NCI-H2107 (cell line): ENCODE results near the gene DMXL2.
"Not testable (repeated sequence)": the region's sequence is repeated elsewhere in the genome, so short reads cannot be mapped to it uniquely, and the experiment has no call there.

ENCODE experiments used
- DNase-seq: peaks from one replicate; lab custom pipeline; 2025; lab: John Stamatoyannopoulos, UW

DMXL2 gene

DNA sequence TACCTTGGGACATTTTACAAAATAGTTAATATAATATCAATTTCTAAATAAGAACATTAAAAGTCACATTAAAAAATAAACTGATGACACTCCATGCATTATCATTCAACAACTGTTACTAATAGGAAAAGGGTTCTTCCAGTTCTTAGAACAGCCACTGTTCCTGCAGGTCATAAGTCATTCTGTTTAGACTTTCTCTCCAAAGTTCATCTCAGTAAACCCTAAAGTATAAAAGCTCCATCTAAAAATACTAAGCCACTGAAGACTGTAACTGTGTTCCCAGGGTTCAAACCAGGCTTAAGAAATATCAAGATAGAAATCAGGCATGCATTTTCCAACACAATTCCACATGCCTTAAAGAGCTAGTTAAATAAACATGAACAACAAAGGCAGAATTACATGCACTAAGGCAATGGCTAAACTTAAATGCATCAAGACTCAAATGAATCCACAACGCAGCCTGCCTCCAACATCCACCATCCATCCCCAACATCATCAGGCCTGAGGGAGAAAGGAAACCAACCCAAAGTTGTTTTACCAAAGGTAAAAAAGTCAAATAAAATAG, 46.2 kb downstream of the DMXL2 start:
- DNase-seq, result no peak

DNA sequence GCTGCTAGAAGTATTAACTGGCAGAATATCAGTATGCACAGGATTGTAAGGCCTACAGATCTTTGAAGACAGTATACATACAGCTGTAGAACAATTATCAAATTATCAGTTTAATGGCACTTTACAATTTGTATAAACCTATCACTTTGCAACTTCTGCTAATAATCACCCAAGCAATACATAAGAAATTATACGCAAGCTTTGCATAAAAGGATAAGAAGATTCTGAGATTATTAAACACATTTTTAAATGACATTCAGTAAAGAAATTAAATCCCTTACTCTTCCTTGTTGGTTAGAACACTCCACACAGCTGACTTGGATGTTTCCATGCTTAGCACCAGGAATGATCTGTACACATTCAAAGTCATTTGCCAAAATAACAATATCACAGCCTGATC, 46.8 kb downstream of the DMXL2 start:
- no peak for DNase-seq

DNA sequence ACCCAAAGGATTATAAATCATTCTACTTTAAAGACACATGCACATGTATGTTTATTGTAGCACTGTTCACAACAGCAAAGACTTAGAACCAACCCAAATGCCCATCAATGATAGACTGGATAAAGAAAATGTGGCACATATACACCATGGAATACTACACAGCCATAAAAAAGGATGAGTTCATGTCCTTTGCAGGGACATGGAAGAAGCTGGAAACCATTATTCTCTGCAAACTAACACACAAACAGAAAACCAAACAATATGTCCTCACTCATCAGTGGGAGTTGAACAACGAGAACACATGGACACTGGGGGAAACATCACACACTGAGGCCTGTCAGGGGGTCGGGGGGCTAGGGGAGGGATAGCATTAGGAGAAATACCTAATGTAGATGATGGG, 49.2 kb downstream of the DMXL2 start:
- not testable (repeated sequence) for DNase-seq

DNA sequence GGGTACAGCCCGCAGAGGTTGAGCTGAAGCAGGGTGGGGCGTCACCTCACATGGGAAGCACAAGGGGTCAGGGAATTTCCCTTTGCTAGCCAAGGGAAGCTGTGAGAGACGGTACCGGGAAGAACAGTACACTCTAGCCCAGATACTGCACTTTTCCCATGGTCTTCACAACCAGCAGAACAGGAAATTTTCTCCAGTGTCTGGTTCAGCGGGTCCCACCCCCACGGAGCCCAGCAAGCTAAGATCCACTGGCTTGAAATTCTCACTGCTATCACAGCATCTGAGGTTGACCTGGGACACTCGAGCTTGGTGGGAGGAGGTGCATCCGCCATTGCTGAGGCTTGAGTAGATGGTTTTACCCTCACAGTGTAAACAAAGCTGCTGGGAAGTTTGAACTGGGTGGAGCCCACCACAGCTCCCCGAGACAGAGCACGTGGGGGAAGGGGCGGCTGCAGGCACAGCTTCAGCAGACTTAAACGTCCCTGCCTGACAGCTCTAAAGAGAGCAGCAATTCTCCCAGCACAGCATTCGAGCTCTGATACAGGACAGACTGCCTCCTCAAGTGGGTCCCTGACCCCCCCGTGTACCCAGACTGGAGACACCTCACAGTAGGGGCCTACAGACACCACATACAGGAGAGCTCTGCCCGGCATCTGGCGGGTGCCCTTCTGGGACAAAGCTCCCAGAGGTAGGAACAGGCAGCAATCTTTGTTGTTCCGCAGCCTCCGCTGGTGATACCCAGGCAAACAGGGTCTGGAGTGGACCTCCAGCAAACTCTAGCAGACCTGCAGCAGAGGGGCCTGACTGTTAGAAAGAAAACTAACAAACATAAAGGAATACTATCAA, 53.4 kb downstream of the DMXL2 start:
- DNase-seq, result not testable (repeated sequence)

DNA sequence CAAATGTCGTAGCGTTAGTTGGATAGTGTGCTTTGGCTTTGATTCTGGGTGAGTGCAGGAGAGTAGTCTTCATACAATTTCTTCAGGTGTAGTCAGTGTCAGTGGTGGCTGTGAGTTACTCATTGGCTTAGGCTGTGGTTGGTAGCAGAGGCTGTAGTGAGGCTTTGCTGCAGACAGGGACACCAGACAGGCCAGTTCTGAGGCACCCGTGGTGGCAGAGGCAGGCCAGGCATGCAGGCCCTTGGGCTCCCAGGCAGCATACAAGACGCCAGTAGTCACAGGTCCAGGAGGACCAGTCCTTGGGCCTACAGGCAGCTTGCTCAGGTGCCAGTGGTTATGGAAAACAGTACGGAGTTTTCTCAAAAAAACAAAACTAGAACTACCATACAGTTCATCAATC, 61.3 kb downstream of the DMXL2 start:
- no peak for DNase-seq

DNA sequence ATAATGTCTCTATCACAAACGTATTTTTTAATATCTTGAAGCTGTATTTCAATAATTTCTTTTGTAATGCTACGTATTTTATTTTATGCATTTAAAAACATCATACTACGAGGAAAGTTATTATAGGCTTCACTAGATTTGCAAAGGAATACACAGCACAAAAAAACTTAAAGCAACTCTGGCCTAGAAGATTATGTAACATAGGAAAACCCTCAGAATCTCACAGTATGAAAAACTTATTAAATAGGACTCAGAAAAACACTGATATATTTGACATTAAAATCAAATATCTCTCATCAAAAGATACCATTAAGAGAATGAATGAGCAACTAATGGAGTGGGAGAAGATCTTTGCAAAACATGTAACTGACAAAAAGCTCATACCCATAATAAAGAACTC, 63.7 kb downstream of the DMXL2 start:
- DNase-seq, result no peak

DNA sequence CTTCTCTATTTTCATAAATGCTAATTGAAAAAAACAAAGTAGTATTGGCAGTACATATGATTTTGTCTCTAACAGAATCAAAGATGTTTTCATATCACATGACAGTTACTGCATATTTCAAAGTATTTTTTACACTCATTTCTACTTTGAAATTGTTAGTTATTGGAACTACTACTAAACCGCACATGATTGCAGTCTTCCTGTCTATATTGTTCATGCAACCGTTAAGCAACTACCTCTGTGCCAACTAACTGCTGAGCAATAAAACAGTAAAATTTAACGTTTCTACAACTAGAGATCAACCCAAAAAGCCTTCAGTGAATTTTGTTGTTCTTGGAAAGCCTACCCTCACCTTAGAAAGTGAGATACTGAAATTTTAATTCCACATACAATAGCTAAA, 64.2 kb downstream of the DMXL2 start:
- no peak for DNase-seq

DNA sequence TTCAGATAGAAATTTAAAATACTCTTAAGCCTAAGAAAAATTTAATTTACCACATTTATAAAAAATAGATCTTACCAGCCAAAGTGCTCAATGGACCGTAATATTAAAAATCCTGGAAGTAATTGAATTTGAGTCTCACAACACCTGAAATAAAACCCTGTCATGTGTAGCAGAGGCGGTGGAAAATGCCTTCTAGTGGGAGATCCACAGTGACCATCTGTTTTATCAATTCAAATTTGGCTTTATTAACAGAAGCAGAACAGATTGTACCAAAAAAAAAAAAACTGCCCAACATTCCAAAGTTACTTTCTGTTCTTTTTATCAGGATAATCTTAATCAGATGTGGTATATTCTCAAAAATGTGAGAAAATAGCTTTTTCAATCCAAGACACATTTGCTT, 71.7 kb downstream of the DMXL2 start:
- no peak for DNase-seq

DNA sequence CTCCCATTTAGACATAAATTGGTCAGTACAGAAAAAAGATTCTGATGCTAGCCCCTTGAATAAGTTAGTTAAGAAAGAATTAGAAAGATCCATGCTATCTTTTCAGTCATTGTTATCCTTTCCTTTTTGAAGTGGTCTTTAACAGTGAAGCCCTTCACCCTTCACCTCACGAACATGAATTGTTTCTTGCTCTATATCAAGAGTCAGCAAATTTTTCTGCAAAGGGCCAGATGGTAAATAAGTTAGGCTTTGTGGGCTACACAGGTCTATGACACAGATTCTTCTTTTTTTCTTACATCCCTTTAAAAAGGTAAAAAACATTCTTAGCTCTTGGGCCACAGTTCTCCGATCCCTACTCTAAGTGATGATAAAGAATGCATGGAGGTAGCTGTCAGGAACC, 74.9 kb downstream of the DMXL2 start:
- no peak for DNase-seq

DNA sequence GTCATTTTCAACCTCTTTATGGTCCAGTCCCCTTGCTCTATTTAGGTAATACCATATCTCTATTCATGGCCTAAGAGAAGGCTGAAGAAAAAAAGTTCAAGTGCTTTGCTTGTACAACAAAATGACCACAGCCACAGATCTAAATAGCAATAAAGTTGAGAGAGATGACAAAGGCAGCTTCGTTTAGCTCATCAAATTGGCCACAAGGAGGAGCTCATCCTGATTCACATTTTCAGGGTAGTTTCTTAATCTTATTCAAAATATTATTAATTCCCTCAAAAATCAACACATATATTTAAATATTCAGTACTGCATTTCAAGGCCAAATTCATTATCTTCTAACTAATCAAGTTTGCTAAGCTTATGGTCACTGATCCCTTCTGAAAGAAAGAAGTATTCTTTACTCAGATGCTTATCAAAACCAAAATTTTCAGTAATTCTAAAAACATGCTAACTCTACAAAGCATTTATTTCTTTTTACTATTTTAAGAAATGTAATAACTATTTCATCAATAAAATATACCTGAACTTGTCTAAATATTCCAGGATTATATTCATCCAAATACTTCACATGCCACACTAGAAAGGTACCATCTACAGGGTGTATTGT, 85.5 kb downstream of the DMXL2 start:
- DNase-seq, result no peak

DNA sequence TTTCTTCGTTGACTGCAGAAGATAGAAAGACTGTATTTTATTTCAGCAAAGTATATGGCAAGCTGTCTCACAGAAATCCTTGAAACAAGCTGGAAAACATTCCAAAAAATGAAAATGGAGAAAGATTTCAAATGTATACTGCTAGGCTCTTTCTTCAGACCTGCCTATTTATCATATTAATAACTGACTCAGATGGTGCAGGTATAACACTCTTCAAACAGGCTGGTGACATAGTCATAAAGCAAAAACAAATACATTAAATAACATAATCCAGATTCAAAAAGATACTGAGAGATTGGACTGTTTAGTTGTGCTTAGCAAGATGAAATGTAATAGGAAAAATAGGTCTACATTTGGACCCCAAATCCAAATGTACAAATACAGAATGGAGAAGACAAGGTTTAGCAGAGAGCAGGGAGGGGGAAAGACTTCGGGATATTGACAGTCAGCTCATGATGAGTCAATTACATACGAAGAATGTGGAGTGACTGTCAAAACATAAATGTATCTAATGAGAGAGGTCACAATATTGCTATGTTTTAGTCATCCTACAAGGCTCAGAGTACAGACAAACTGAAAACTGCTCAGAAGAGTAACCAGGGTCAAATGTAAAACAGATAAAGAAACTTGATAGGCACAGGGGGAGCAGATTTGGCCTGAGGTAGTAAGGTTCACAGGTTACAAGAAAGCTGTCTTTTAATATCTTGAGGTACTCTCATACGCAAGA, 88.7 kb downstream of the DMXL2 start:
- DNase-seq, result no peak

DNA sequence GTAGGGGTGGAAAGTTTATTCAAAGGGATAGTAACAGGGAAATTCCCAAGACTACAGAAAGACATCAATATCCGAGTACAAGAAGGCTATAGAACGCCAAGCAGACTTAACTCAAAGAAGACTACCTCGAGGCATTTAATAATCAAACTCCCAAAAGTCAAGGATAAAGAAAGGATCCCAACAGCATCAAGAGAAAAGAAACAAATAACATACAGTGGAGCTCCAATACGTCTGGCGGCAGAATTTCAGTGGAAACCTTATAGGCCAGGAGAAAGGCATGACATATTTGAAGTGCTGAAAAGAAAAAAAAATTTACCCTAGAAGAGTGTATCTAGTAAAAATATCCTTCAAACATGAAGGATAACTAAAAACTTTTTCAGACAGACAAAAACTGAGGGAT, 95.6 kb downstream of the DMXL2 start:
- no peak for DNase-seq

DNA sequence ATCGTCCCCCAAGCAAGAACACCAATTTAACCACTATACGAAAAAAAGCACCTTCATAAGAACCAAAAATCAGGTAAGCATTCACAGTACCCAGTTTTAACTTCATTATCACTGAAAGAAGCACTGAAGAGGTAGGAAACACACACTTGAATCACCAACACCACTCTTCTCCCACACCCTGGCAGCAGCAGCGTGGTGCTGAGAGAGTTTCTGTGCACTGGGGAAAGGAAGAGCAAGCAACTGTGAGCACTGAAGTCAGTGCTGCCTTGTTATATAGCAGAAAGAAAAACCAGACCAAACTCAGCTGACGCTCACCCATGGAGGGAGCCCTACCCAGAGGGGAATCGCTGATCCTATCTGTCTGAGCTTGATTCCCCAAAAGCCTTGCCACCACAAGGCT, 98.2 kb downstream of the DMXL2 start:
- DNase-seq, result no peak

DNA sequence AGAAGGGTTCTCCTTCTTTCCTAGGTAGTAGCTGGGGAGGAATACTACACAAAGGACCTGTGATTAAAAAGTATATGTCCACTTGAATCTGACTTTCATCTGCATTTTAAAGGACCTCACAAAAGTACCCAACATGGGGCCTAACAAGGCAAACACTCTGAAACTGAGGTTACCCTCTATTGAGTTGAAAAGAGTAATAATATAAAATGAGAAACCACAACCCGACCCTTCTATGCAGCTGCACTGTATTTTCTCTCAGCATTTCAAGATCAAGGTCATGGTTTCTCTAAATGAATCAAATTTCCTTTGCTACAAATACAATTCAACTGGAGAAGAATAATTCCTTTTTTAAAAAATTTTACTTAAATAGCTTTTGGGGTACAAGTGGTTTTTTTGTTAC, 106.3 kb downstream of the DMXL2 start:
- DNase-seq, result no peak

DNA sequence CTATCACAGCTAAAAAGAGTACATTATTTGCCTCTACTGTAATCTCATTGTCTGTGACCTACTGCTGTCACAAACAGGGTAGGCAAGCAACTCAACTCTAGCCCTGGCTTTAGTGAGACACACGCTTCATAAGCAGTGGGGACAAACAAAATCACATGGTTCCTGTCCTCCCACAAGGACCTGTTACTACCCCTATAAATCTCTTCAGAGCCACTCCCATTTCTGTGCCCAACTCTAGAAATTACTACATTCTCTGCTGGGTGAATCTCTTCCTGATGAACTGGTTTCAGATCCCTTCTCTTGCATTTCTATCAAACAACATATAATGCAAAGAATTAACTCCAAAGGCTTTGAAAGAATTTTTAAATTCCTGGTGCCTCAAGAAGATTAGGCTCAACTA, 117.3 kb downstream of the DMXL2 start:
- no peak for DNase-seq

DNA sequence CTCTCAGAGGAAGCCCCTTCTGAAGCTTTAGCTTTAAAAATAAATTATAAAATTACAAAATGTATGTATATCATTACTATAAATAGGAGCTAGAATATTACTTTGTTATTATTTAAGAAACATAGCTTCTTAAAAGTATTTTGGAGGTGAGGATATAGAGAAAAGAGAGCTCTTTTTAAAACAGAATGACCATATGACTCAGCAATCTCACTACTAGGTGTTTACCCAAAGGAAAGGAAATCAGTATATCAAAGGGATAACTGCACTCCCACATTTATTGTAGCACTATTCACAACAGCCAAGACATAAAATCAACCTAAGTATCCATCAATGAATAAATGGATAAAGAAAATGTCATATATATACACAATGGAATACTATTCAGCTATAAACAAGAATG, 119.6 kb downstream of the DMXL2 start:
- no peak for DNase-seq

DNA sequence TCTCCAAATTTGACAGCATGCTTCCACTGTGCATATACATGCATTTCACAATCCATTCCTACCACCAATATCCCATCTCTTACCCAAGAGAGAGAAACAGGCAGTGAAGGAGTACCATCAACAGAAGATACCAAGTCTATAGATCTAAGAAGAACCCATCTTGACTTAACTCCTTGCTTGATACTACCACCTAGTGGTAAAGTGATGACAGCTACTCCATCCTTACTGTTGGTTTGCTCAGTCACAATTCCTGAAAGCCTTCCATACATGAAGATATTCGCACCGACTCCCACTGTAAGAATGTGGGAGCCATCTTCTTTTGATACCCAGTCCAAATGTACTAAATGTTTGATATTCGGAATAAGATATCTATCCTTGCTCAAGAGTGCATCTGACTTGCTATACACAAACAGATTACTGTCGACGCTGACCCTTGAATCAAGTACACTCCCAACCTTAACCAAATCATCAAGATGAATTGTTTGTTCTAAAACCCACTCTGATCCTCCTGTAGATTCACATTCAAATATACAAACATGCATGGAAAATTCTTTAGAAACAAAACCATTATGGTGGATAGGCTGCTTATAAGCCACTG, 123.1 kb downstream of the DMXL2 start:
- no peak for DNase-seq

DNA sequence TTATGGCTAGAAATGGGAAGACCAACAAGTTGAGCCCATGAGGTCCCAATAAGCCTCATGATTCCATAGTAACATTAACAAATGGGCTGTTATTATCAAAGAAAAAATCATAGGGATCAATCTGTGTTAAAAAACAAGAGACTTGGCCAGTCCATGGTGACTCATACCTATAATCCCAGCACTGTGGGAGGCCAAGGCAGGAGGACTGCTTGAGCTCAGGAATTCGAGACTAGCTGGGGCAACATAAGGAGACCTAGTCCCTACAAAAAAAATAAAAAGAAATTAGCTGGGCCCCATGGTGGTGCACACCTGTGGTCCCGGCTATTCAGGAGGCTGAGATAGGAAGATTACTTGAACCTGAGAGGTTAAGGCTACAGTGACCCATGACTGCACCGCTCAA, 124.8 kb downstream of the DMXL2 start:
- no peak for DNase-seq

DNA sequence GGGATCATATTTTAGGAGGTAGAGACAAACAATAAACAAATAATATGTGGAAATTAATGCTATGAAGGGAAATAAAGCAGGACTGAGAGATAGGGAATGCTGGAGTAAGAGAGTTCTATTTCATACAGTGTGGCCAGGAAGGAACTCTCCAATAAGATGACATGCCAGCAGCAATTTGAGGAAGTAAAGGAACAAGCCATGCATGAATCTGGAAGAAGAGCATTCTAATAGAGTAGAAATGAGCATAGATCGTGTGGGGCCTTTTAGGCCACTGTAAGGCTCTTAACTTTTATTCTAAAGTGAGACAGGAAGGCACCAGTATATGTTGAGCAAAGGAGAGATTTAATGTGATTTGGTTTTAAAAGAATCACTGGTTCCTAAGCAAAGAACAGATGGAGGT, 126.3 kb downstream of the DMXL2 start:
- no peak for DNase-seq

DNA sequence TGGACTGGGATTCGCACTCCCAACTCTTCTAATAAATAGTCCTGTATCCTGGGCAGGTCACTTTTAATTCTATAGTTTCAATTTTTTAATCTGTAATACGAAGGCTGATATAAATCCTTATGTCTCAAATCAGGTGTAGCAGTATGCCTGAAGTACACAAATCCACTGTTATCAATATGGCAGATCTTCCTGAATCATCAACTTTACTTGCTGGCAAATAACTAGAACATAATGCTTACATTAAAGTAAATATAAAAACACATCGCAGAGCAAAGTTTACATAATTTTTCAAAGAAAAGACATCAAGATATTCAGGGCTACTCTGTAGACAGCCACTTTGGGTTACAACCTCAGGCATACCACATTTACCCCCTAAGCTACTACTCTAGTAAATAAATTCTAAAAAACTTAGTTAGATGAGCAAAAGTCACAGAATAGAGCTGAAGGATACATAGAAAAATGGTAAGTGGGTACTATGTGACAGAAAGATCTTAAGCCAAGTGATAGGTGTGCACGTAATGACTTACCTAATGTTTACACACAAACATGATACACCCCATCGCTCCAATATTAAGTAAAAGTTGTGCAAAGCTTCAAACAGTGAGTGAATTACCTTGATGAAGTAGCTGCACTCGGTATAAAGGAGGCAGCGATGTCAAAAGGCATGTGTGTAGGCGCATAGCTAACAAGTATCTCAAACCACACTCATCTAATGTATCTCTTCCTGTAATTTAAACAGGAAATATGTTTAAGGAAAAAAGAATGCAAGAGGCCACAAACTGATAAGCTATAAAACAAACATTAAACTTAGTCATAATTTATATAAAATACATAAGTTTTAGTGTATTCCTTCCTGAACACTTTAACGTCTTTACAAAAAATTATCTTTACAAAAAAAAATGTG, 127.9 kb downstream of the DMXL2 start:
- DNase-seq, result no peak

DNA sequence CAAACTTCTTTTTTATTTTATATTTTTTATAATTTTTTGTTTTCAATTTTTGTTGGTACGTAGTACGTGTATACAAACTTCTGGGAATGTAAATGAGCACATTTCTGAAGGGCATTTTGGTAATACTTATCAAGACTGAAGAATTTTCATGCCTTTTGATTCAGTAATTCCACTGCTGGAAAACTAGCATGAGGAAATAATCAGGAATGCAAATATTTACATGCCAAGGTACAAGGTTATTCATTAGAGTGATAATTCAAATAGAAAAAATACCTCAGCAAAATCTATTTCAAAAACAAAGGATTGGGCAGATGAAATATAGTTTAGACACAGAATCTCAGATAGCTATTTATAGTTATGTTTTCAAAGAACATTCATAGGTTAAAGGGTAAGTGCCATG, 128.7 kb downstream of the DMXL2 start:
- DNase-seq, result no peak
